Fibroblast of upper back skin (primary cell): ENCODE results near the gene RPUSD2.

ENCODE experiments used
- DNase-seq: peaks from one replicate; pipeline ENCODE4 v3.0.0-alpha.2; 2013

The RPUSD2 gene, protein sequence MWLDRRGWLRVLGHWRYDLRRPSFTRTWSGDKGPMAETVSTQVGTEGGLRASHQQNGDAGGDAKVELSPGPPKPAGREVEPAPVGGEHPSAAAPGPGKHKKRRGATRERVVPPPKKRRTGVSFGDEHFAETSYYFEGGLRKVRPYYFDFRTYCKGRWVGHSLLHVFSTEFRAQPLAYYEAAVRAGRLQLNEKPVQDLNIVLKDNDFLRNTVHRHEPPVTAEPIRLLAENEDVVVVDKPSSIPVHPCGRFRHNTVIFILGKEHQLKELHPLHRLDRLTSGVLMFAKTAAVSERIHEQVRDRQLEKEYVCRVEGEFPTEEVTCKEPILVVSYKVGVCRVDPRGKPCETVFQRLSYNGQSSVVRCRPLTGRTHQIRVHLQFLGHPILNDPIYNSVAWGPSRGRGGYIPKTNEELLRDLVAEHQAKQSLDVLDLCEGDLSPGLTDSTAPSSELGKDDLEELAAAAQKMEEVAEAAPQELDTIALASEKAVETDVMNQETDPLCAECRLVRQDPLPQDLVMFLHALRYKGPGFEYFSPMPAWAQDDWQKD

DNA sequence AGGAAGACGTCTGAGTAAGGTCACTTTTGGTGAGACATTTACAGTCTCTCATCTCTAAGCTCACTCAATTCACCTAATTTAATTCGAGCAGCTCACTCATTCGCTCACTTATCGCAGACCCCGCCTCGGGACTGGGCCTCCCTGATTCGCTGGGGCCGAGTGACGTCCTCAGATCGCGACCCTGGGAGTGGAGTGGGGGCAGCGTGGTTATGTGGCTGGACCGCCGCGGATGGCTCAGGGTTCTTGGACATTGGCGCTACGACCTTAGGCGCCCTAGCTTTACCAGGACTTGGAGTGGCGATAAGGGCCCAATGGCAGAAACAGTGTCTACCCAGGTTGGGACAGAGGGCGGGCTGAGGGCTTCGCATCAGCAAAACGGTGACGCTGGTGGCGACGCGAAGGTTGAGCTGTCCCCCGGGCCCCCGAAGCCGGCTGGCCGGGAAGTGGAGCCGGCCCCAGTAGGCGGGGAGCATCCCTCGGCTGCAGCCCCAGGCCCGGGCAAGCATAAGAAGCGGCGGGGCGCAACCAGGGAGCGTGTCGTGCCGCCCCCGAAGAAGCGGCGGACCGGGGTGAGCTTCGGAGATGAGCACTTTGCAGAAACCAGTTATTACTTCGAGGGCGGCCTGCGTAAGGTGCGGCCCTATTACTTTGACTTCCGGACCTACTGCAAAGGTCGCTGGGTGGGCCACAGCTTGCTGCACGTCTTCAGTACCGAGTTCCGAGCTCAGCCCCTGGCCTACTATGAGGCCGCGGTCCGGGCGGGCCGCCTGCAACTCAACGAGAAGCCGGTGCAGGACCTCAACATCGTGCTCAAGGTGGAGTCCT is at the start of gene RPUSD2:
RPUSD2 (plus strand) TSS at position 171 of the 825 bp plus-strand sequence; CDS start at position 210, 39 bp downstream.
- DNase-seq: peak; percentile 91

DNA sequence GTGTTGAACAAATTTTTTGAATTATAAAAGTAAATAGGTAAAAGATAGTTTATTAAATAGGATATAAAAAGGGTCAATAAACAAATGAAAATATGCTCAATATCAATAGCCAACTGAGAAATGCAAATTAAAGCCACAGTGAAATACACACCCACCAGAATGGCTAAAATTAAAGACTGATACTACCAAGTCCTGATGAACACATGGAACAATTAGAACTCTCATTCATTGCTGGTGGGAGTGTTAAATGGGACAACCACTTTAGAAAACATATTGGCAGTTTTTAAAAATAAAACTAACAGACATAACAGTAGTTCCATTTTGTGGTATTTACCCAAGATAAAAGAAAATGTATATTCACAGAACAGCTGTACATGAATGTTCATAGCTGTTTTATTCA is 45.5 kb upstream of the RPUSD2 start:
- DNase-seq: no peak

DNA sequence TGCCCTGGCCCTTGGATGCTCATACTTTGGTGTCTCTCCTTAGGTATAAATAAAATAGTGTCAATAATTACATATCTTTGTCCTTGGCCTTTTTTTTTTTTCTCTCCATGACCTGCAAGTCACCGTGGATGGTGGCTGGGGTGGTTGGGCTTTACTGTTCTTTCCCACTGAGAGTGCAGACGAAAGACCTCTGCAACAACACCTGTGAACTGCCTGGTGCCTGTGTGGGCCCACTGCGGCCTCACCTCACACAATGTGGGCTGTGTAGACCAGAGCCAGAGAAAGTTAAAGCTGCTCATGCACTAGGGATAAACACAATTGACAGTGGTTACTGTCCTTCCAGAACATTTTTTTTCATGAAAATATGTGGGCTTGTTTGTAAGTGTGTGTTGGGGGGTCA is 43.2 kb upstream of the RPUSD2 start:
- no peak for DNase-seq

DNA sequence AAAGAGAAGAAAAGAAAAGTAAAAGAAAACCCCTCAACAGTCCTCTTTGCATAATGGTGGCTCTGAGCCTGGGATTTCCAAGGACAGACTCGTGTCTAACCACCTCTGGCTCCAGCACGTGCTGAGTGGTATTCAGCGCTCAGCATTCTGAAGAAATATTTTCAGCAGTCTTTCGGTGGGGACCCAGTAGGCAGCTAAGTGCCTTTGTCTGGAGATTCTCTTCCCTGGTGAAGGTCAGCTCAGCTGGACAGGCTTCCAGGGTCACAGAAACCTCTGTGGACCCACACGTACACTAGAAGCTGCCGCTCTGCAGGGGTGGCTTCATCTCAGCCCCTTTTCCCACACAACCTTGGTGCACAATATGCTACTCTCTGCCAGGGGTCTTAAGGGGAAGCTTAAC is 40.3 kb upstream of the RPUSD2 start:
- DNase-seq: no peak

DNA sequence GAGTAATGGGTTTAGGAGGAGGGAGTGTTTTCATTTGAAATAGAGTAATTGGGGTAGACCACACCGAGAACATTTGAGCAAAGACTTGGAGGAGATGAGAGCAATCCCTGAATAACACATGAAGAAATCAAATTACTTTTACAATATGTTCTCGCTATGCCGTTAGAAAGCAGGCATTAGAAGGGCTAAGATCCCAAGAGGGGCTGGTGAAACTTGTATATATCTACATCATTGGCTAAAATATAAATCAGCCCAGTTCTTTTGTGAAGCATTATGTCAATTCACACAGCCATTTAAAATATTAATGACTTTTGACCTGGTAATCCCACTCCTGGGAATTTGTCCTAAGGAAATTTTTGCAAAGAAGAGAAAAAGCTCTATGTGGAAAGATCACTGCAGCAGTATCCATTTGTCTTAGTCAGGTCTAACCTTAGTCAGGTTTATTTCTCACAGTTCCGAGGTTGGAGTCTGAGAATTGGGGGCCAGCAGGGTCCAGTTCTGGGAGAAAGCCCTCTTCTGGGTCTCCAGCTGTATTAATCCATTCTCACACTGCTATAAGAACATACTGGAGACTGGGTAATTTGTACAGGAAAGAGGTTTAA is 35.2 kb upstream of the RPUSD2 start:
- DNase-seq: no peak

DNA sequence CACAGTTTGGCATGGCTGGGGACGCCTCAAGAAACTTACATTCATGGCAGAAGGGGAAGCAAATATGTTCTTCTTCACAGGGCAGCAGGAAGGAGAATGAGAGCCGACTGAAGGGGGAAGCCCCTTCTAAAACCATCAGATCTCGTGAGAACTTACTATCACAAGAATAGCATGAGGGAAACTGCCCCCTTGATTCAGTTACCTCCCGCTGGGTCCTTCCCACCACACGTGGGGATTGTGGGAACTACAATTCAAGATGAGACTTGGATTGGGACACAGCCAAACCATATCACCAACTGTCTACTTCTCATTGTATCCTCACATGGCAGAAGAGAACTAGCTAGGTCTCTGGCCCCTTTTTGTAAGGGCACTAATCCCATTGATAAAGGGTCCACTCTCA is 34.7 kb upstream of the RPUSD2 start:
- DNase-seq: no peak

DNA sequence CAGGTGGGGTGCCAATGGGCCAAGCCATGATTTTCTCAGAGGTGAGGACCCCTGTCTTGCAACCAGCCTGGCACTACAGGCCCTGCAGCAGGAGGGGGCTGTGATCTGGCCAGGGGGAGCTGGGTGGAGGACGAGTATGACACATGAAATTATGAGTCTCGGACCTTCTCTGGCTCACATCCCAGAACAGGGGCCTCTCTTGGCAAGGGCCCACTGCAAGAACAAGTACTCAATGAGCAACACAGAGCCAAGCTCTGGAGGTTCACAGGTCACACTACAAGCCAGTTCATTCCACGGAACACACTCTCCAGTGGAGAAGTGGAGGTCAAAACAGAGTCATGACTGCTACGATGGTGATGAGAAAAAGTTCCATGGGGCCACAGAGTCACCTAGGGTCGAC is 32.6 kb upstream of the RPUSD2 start:
- peak; percentile 55 for DNase-seq

DNA sequence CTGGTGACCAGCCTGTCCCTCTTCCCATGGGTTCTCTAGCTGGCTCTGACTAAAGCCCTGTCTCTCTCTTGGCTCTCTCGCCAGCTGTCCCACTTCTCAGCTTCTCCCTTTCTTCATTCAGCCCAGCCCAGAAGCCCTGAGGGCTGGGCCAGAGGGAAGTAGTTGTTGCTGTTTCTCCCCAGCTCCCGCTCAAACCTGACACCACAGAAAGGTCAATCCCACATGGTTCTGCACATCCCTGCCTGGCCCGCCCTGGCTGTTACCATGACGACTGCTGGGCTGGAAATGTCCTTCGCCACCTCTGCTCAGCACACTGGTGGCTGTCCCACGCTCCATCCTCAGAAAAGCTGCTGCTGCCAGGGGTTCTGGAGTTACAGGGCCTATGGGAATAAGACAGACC is 30.1 kb upstream of the RPUSD2 start:
- DNase-seq: no peak

DNA sequence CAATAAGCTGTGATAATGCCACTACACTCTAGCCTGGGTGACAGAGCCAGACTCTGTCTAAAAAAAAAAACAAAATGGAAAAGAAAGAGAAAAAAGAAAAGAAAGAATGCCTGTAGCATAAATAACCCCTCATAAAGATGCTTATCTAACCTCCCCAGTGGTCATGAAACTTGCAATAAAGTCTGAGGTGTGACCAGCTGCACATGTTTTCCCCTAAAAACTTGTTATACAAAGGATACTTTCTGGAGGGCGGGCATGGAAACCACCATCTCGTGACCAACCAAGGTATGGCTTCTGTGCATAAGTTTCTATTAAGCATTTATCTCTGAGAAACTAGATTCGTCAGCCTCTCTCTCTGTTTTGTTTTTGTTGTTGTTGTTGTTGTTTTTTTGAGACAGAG is 26.0 kb upstream of the RPUSD2 start:
- DNase-seq: no peak

DNA sequence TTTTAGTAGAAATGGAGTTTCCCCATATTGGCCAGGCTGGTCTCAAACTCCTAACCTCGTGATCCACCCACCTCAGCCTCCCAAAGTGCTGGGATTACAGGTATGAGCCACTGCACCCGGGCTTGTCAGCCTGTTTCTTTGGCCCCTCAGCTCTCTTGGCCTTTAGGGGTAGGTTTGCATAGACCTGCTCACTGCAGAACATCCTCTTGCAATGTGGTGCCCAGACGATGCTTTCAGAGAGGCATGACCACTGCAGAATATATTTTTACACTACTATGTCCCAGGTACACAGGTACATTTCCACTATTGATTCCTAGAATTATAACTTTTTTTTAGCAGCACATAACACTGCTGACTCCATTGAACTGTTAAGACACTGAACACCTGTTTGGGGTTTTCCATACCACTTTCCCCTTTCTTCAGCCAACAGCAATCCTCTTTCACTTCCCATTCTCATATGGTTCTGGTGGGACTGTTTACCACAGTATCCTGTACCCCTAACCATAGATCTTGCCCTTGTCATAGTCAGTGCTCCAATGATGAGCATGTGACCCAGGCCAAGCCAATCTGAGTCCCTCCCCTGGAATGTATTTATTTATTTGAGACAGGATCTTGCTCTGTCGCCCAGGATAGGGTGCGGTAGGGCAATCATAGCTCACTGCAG is 25.3 kb upstream of the RPUSD2 start:
- DNase-seq: no peak

DNA sequence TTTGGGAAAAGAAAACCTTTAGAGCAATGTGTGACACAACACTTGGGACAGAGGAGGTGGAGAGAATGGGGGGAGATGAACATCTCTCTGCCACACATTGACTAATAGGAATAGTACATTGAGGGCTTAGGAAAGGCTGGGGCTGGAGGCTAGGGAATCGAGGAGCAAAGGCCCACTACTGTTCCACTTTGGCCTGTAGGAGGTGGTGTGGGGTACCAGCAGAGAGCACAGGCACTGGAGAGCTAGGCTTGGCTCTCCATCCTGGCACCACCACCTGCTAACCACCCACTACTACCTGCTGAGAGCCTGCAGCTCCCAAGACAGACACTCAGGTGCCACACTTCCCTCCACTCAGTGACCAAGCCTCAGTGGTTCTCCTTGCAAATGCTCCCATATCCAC is 23.6 kb upstream of the RPUSD2 start:
- no peak for DNase-seq

DNA sequence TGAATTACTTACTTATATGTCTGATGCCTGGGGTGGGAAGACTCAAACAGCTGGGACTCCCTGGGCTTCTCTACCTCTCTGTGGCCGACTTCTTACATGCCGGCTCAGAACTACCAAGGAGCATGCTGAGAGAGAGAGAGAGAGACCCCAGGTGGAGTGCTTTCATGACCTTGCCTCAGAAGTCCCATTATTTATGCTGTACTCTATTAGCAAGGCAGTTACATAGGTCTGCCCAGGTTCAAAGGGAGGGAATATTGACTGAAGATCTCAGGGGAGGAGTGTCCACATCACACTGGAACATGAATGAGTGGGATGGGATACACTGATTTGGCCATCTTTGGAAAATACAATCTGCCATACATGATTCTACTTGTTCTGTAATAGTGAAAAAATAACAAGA is 20.5 kb upstream of the RPUSD2 start:
- no peak for DNase-seq

DNA sequence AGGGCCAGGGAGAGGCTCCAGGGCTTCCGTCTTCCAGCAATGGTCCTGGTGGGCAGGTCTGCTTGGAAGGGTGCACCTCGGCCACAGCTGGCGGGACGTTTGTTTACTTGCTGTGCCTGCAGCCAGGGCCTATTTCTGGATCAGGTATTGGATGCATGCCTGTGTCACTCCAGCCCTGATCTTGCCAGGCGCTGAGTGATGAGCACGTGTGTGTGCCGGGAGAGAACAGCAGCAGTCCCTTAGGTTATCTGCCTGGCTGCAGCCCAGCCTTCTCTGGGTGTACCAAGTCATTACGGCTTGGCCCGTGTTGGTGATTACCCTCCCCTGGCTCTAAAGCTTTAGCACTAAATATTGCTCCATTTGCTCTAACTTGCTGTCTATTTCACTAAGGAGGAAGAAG is 19.2 kb upstream of the RPUSD2 start:
- DNase-seq: no peak

DNA sequence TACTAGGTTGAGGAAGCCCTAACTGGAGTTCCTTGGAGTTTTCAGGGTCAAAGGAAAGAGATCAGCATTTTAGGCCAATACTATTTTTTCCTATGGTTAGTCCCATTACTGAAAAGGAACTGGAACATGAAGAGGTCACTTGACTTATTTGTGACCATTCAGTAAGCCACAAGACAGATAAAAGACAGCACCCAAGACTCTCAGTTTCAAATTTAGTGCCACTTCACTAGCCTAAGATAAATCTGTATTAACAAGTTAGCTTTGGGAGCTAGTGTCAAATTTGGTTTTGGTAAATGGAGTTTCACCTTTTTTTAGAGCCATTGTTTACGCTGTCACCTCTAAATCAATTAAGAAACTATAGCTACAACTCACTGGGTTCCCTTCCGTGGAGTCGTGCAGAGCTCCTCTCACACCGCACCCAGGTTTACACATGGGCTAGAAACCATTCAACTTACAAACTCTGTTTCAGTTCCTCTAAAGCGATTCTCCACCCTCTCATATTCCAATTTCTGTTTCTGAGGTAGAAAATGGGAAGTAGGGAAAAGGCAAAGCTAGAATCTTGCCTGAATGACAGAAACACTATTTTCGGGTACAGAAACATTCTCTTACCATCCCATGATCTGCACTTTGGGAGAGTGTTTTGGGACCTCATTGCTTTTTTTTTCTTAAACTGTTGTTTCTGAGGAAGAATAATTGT is 18.6 kb upstream of the RPUSD2 start:
- DNase-seq: no peak

DNA sequence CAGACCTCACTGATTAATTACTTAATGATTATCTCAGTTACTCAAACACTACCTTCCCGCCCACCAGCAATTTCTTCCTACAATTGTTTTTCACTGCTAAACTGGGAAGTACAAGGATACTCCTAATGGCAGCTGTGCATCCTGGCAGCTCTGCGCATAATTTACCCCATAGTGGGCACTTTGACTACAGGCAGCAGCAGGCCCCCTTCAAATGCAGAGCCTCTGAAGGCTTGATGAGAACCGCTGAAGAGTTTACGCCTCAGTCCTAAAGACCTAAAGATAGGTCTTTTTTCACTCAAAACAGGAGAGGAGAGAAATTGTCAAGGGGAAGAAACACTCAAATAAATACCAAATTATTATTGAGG is 15.0 kb upstream of the RPUSD2 start:
- no peak for DNase-seq

DNA sequence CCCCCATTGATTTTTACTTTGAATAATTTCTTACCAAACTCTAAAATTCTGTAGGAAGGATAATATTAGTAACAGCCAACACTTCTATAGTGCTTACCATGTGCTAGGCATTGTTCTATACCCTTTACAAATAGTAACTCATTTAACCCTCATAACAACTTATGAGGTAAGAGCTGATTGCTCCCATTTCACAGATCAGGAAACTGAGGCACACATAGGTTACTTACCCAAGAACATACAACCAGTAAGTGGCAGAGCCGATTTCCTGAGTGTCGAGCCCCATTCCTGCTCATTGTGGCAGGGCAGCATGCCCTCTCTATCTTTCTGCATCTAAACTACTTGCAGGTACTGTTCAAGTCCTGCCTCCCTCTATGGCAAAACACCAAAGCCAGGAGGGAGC is 13.2 kb upstream of the RPUSD2 start:
- DNase-seq: no peak

DNA sequence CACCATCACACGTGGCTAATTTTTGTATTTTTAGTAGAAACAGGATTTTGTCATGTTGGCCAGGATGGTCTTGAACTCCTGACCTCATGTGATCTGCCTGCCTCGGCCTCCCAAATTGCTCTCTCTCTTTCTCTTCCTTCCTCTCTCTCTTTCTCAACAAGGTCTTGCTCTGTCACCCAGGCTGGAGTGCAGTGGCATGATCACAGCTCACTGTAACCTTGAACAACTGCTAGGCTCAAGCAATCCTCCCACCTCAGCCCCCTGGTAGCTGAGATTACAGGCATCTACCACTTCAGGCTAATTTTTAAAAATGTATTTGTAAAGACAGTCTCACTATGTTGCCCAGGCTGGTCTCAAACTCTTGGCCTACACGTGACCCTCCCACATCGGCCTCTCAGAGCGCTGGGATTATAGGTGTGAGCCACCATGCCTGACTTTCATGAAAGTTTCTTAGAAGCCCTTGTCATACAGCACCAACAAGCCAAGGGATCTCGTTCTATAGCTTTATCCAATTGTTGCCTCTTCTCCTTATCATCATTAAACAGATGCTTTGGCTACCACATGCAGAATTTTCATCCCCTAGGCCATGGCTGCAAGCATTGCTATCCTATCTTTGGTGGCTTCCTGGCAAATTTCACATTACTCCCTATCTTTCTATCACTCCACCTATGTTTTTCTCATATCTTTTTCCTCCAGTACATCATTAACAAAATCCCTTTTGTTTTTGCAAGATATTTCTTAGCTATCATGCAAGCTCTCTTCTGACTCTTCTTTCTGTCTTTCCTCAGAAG is 10.0 kb upstream of the RPUSD2 start:
- no peak for DNase-seq

DNA sequence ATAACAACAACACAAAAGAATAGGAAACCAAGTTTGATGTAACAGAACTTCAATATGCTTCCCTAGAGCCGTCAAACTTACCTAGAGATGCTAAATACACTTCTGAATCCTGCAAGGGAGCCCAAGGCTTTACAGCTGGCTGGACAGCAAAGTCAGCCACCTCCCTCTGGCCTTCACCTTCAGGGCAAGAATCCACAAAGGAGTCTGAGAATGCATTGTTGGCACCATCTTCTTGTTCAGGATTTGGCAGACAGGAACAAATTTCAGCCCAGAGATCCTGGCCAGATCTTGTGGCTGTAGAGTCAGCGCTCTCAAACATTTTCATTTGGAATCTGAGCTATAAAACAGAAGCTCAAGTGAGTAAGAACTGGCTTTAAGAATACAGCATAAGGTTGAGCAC is 6.4 kb upstream of the RPUSD2 start:
- DNase-seq: no peak

DNA sequence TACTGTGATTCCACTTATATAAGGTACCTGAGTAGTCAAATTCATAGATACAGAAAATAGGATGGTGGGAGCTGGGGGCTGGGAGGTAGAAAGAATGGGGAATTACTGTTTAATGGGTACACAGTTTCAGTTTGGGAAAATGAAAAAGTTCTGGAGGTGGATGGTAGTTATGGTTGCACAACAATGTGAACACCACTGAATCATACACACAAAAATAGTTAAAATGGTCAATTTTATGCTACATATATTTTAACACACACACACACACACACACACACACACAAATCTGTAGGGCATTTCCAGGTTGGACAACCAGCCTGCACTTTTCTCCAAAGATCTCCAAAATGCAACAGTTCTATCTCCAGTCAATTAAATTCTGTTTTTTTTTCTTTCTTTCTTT is 5.7 kb upstream of the RPUSD2 start:
- no peak for DNase-seq

DNA sequence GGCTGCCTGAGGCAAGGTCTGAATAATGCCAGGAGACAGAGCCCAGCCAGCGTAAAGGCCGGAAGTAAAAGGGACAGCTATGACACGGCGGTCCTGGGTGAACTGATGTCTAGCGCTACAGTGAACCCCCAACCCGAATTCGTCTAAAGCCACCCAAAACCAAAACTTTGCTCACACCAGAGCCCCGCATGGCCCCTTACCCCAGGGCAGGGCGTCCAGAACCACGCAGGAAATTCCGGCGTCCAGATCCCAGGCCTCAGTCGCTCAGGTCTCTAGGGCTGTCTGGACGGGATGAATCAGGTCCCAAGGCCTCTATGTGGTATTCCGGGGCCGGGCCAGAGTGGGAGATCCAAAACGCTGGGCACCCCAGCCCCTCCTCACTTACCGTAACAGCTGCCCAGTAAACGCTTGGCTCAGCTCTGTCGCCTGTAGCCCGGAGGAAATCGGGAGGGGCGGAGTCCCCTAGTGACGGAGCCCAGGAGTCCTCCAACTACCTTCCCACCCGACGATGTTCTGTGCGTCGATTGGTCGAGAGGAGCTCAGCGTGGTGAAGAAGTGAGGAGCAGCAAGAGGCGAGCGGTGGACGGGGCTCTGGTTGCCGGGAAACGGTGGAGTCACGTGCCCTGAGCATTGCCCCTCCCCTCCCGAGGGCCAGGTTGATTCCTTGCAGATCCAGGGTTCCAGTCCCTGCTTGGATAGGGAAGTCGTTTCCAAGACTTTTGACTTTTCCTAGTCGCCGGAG is 4.3 kb upstream of the RPUSD2 start, which contains the start of gene CCDC32:
CCDC32 (minus strand) TSS at position 452 of the 742 bp plus-strand sequence. CDS start 2,027 bp downstream, outside the sequence.
- peak; percentile 98 for DNase-seq
